DMS53 (cell line): ENCODE measurements around the gene KIR3DL3.
"Not testable (repeated sequence)": the region's sequence is repeated elsewhere in the genome, so short reads cannot be mapped to it uniquely, and the experiment has no call there.

Source experiments
- DNase-seq: peaks from one replicate; lab custom pipeline; 2025; lab: John Stamatoyannopoulos, UW

KIR3DL3 gene

GRCh38 chr19:54724142-54724541, at the start of gene KIR3DL3:
TSS of gene KIR3DL3 (plus strand) at chr19:54724442. CDS start at chr19:54724497, 55 bp downstream.
- no peak for DNase-seq

GRCh38 chr19:54676210-54676834, 47.9 kb upstream of the KIR3DL3 start:
- peak; percentile 67 for DNase-seq

GRCh38 chr19:54677217-54677616, 47.0 kb upstream of the KIR3DL3 start:
- no peak for DNase-seq

GRCh38 chr19:54681596-54681995, 42.6 kb upstream of the KIR3DL3 start:
- DNase-seq, result not testable (repeated sequence)

- no peak for DNase-seq
Measured at GRCh38 chr19:54682306-54682856, 41.9 kb upstream of the KIR3DL3 start.

- peak; percentile 35 for DNase-seq
Measured at GRCh38 chr19:54684527-54684926, 39.7 kb upstream of the KIR3DL3 start.

GRCh38 chr19:54691582-54692297, 32.5 kb upstream of the KIR3DL3 start:
- DNase-seq, result no peak

GRCh38 chr19:54692298-54692615, 32.0 kb upstream of the KIR3DL3 start:
- no peak for DNase-seq

GRCh38 chr19:54694648-54695047, 29.6 kb upstream of the KIR3DL3 start:
- no peak for DNase-seq

- DNase-seq, result no peak
Measured at GRCh38 chr19:54696117-54696548, 28.1 kb upstream of the KIR3DL3 start.

GRCh38 chr19:54696766-54697165, 27.5 kb upstream of the KIR3DL3 start:
- DNase-seq, result no peak

GRCh38 chr19:54697716-54698115, 26.5 kb upstream of the KIR3DL3 start:
- not testable (repeated sequence) for DNase-seq

- DNase-seq, result no peak
Measured at GRCh38 chr19:54704928-54705327, 19.3 kb upstream of the KIR3DL3 start.

- DNase-seq, result no peak
Measured at GRCh38 chr19:54707962-54708361, 16.3 kb upstream of the KIR3DL3 start.

GRCh38 chr19:54708781-54709180, 15.5 kb upstream of the KIR3DL3 start:
- no peak for DNase-seq

- DNase-seq, result no peak
Measured at GRCh38 chr19:54709212-54709948, 14.9 kb upstream of the KIR3DL3 start.

- not testable (repeated sequence) for DNase-seq
Measured at GRCh38 chr19:54709956-54710355, 14.3 kb upstream of the KIR3DL3 start.

GRCh38 chr19:54724644-54725043, 402 bp downstream of the KIR3DL3 start:
- DNase-seq, result no peak

GRCh38 chr19:54725321-54725720, 1.1 kb downstream of the KIR3DL3 start:
- DNase-seq, result no peak

- no peak for DNase-seq
Measured at GRCh38 chr19:54727562-54727961, 3.3 kb downstream of the KIR3DL3 start.

GRCh38 chr19:54728167-54728566, 3.9 kb downstream of the KIR3DL3 start:
- no peak for DNase-seq

- no peak for DNase-seq
Measured at GRCh38 chr19:54729416-54730188, 5.4 kb downstream of the KIR3DL3 start.
